Pancreas (tissue), 10 donors: ENCODE results near the gene HIRA. TPM values are rescaled to one million over a fixed set of nuclear protein-coding genes. Genes with fewer than 3 reads are reported as not detected.

Experiments used
- ATAC-seq, 4 donors: fragments of 200-7000 bp; cut with Tn5 transposase; one replicate each; pipeline versions ENCODE4 v1.8.0 to v1.9.1; 2020; ENCODE audit warnings: mild to moderate bottlenecking in 4 of 4, moderate library complexity in 4 of 4
- DNase-seq, 6 donors: peaks; one replicate each; pipeline ENCODE4 v3.0.0-alpha.2; 2020
- FAIRE-seq: peaks from 2 replicates; lab custom pipeline; 2012; peaks lifted over from hg19 to GRCh38; lab: Jason Lieb, UNC
- H3K27ac ChIP-seq, 4 donors: fragments of 200-600 bp; sonication (generic); 1 replicate in 3 of 4; 2 replicates in 1 of 4; pipeline versions ENCODE4 v1.5.0 to v1.8.0; 2020
- H3K27me3 ChIP-seq, 4 donors: fragments of 200-600 bp; one replicate each; pipeline ENCODE4 v1.8.0; 2021
- H3K36me3 ChIP-seq, 3 donors: fragments of 200-600 bp; sonication (generic) in 1 of 3; one replicate each; pipeline versions ENCODE4 v1.5.0 to v1.8.0; 2020 to 2021
- H3K4me1 ChIP-seq, 3 donors: fragments of 200-600 bp; one replicate each; pipeline ENCODE4 v1.8.0; 2021
- H3K4me3 ChIP-seq, 4 donors: fragments of 200-600 bp; sonication (generic) in 2 of 4; one replicate each; pipeline versions ENCODE4 v1.5.0 to v1.8.0; 2020 to 2021
- H3K9me3 ChIP-seq, 4 donors: fragments of 200-600 bp; one replicate each; pipeline ENCODE4 v1.8.0; 2021
- WGBS, 2 donors: extraction: QIAGEN DNeasy Blood & Tissue Kit; methylation state at CpG; one replicate each; pipeline ENCODE4 v1.1.7; 2013; 5-methylcytosine and 5-hydroxymethylcytosine counted together
- intact Hi-C, 3 donors: fragments of 100-400 bp; cut with DNase I; formaldehyde crosslinking; loops; one replicate each; pipeline versions ENCODE4 v1.11.1 to v1.14.2; 2022
- polyA plus RNA-seq, 2 donors: library from polyadenylated mRNA; stranded (reverse); fragments of 200-250 nt; gene quantifications; one replicate each; pipeline ENCODE4 v1.2.3, GENCODE V29; 2013
- total RNA-seq, 6 donors: library from RNA; stranded (reverse); fragmentation: NEBNext Ultra II Directional in 4 of 6; extraction: Animal tissue kit (Norgen Biotek cat#: 25700) in 4 of 6; gene quantifications; one replicate each; pipeline versions ENCODE4 v1.2.1 to v1.2.4, GENCODE V29; 2021 to 2023
- TF ChIP-seq, protein P1 (sequence below), 4 donors: fragments of 200-600 bp; sonication (generic) in 3 of 4; IDR thresholded peaks; one replicate each; pipeline versions ENCODE4 v1.5.0 to v1.8.0; 2021; ENCODE audit warnings: antibody characterized with exemption in 4 of 4
- donor health status: healthy with polysubstance abuse.
- donor health status: DM: no; HTN: no; CAD: no; lungs with moderate emphysema.
- donor health status: DM: no; HTN: no; CAD: no.
- donor health status: control.
- donor health status: control.
- donor health status: Bipolar disorder and iron deficiency.
- donor health status: DM: yes; HTN: yes; CAD: no.
- donor health status: DM: no; HTN: no; CAD: no.
- donor health status: DM: no; HTN: no; CAD: no.
- donor health status: DM: yes; HTN: yes; CAD: no.

The HIRA gene
- total and polyA plus RNA-seq, 8 donors: 6.1 to 14.6 (median 9.5) TPM

DNA sequence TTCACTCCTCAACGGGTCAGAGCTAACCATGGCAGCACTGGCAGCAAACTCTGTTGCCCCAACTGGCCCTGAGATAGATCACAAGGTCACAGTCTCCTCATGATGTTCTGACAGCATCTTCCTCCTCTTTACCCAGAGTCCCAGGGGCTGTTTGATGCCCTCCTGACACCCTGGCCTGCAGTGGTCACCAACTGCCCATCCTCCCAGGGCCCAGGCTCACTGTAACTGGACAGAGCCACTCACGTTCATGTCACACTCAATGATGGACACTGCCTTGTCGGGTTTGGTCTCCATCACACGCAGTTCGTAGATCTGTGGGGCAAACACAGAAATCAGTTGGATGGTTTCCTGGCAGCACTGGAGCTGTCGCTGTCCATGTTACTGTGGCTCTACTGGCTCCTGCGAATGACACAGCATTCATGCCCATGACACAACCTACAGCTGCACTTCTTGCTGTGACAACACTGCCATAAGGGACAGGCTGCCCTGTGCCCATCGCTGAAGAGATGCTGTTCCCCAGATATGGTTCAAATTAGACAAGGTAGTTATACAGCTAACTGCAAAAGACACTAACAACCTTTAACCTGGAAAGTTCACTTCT, 26.4 kb upstream of the HIRA start:
- TF ChIP-seq, protein P1, sequence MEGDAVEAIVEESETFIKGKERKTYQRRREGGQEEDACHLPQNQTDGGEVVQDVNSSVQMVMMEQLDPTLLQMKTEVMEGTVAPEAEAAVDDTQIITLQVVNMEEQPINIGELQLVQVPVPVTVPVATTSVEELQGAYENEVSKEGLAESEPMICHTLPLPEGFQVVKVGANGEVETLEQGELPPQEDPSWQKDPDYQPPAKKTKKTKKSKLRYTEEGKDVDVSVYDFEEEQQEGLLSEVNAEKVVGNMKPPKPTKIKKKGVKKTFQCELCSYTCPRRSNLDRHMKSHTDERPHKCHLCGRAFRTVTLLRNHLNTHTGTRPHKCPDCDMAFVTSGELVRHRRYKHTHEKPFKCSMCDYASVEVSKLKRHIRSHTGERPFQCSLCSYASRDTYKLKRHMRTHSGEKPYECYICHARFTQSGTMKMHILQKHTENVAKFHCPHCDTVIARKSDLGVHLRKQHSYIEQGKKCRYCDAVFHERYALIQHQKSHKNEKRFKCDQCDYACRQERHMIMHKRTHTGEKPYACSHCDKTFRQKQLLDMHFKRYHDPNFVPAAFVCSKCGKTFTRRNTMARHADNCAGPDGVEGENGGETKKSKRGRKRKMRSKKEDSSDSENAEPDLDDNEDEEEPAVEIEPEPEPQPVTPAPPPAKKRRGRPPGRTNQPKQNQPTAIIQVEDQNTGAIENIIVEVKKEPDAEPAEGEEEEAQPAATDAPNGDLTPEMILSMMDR (IDR thresholded peaks at IDR 0.05): no peak
- peaks cover 0 to 63% (median 28%) of the 10 kb centered on the region in 3 donors for H3K36me3 ChIP-seq
- DNase-seq (no peak), ATAC-seq (no peak), FAIRE-seq (no peak)
- H3K27me3 ChIP-seq: no peaks in the 10 kb centered on the region
- H3K4me1 ChIP-seq: no peaks in the 10 kb centered on the region
- H3K27ac ChIP-seq: no peak overlapping the region
- H3K9me3 ChIP-seq: no peaks in the 10 kb centered on the region
- intact Hi-C loops: no loop called here
- WGBS, 2 donors: 89 to 95% methylated on average over 8 of the region's 8 CpGs
- H3K4me3 ChIP-seq: no peak overlapping the region

GRCh38 chr22:19456541-19456940, 25.0 kb upstream of the HIRA start:
- ATAC-seq (no peak), DNase-seq (no peak), FAIRE-seq (no peak)
- Histone ChIP-seq H3K27ac (no peak overlapping the region), H3K4me1 (no peaks in the 10 kb centered on the region), H3K36me3 (peaks cover 0 to 61% (median 28%) of the 10 kb centered on the region in 3 donors), H3K4me3 (no peak overlapping the region), H3K27me3 (no peaks in the 10 kb centered on the region), H3K9me3 (no peaks in the 10 kb centered on the region)
- 92 to 95% methylated on average over 10 of the region's 10 CpGs for WGBS, 2 donors
- TF ChIP-seq, protein P1 (IDR thresholded peaks at IDR 0.05): no peak
- intact Hi-C loops: no loop called here

GRCh38 chr22:19455585-19456370, 24.2 kb upstream of the HIRA start:
- FAIRE-seq: no peak
- intact Hi-C loops: no loop called here
- TF ChIP-seq, protein P1 (IDR thresholded peaks at IDR 0.05): no peak
- Histone ChIP-seq H3K27ac (no peak overlapping the region), H3K4me1 (no peaks in the 10 kb centered on the region), H3K4me3 (no peak overlapping the region), H3K36me3 (peaks cover 0 to 58% (median 28%) of the 10 kb centered on the region in 3 donors), H3K27me3 (no peaks in the 10 kb centered on the region), H3K9me3 (no peaks in the 10 kb centered on the region)
- no peak for DNase-seq
- no peak for ATAC-seq
- WGBS, 2 donors: 71 to 85% methylated on average over 4 of the region's 4 CpGs

GRCh38 chr22:19455033-19455432, 23.5 kb upstream of the HIRA start:
- H3K27ac ChIP-seq: no peak overlapping the region
- WGBS, 2 donors: 95 to 97% methylated on average over 2 of the region's 2 CpGs
- peaks cover 0 to 51% (median 28%) of the 10 kb centered on the region in 3 donors for H3K36me3 ChIP-seq
- no peaks in the 10 kb centered on the region for H3K4me1 ChIP-seq
- no peaks in the 10 kb centered on the region for H3K9me3 ChIP-seq
- intact Hi-C loops: no loop called here
- no peak overlapping the region for H3K4me3 ChIP-seq
- no peak for ATAC-seq
- FAIRE-seq: no peak
- H3K27me3 ChIP-seq: no peaks in the 10 kb centered on the region
- no peak for DNase-seq
- TF ChIP-seq, protein P1 (IDR thresholded peaks at IDR 0.05): no peak

DNA sequence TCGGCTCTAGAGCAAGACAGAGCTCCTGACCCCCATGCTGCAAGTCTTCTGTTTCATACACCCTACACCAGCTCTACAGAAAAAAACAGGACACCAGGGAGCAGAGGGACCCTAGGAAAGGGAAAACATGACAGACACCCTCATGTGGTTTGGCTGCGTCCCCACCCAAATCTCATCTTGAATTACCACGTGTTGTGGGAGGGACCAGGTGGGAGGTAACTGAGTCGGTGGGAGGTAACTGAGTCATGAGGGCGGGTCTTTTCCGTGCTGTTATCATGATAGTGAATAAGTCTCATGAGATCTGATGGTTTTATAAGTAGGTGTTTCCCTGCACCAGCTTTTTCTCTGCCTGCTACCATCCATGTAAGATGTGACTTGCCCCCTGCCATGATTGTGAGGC, 22.6 kb upstream of the HIRA start:
- Histone ChIP-seq H3K27me3 (no peaks in the 10 kb centered on the region), H3K4me3 (no peak overlapping the region), H3K9me3 (no peaks in the 10 kb centered on the region), H3K4me1 (no peaks in the 10 kb centered on the region), H3K36me3 (peaks cover 0 to 51% (median 28%) of the 10 kb centered on the region in 3 donors), H3K27ac (no peak overlapping the region)
- no peak for ATAC-seq
- intact Hi-C loops: no loop called here
- TF ChIP-seq, protein P1 (IDR thresholded peaks at IDR 0.05): no peak
- 68 to 78% methylated on average over 6 of the region's 6 CpGs for WGBS, 2 donors
- DNase-seq: no peak
- no peak for FAIRE-seq
